ENCODE results near the gene NXNL1.

DNA sequence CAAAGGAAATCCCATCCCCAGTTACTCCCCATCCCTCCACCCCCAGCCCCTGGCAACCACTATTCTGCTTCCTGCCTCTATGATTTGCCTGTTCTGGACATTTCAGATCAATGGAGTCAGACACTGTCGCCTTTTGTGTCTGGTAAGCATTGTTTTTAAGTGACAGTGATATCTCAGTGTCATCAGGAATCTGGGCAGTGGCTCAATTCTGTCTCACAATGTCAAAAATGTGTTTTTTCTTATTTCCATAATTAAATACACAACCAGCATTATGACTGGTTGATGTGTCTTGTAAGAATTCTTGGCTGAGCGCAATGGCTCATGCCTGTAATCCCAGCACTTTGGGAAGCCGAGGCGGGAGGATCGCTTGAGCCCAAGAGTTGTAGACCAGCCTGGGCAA is 30.6 kb upstream of the NXNL1 start:
- no peak for TF ChIP-seq POLR2A (IDR thresholded peaks at IDR 0.05; ENCODE audit: low read depth, low read length)
- no peak for TF ChIP-seq POLR2AphosphoS5 (IDR thresholded peaks at IDR 0.05; ENCODE audit: low read depth, low read length)

Measured in GM12891 (cell line).